ENCODE results near the gene ATP2B1.

ATP2B1 gene

GRCh38 chr12:89731614-89732013 is 23.0 kb upstream of the ATP2B1 start:
- no peak for TF ChIP-seq ZFX (IDR thresholded peaks at IDR 0.05; ENCODE audit: borderline replicate concordance)
- no peak for TF ChIP-seq CTCF (IDR thresholded peaks at IDR 0.05)
- H3K27ac ChIP-seq = no peak overlapping the region

- no peak for TF ChIP-seq CTCF (IDR thresholded peaks at IDR 0.05)
- TF ChIP-seq ZFX (IDR thresholded peaks at IDR 0.05; ENCODE audit: borderline replicate concordance) = no peak
- H3K27ac ChIP-seq = no peak overlapping the region
These were observed 22.5 kb upstream of the ATP2B1 start for GRCh38 chr12:89731089-89731488.

- TF ChIP-seq CTCF (IDR thresholded peaks at IDR 0.05) (no peak), ZFX (IDR thresholded peaks at IDR 0.05; ENCODE audit: borderline replicate concordance) (no peak)
These were observed 21.4 kb upstream of the ATP2B1 start for GRCh38 chr12:89729946-89730459.

GRCh38 chr12:89723276-89723675 is 14.6 kb upstream of the ATP2B1 start:
- H3K27ac ChIP-seq = no peak overlapping the region
- no peak for TF ChIP-seq CTCF (IDR thresholded peaks at IDR 0.05)
- TF ChIP-seq ZFX (IDR thresholded peaks at IDR 0.05; ENCODE audit: borderline replicate concordance) = no peak

More at GRCh38 chr12:89729946-89730459, 21.4 kb upstream of the ATP2B1 start:
- H3K27ac ChIP-seq = no peak overlapping the region

- no peak overlapping the region for H3K27ac ChIP-seq
- no peak for TF ChIP-seq CTCF (IDR thresholded peaks at IDR 0.05)
- TF ChIP-seq ZFX (IDR thresholded peaks at IDR 0.05; ENCODE audit: borderline replicate concordance) = no peak
These were observed 12.8 kb upstream of the ATP2B1 start for GRCh38 chr12:89721291-89721987.

GRCh38 chr12:89717759-89718523 is 9.3 kb upstream of the ATP2B1 start:
- TF ChIP-seq ZFX (IDR thresholded peaks at IDR 0.05; ENCODE audit: borderline replicate concordance) = no peak
- no peak for TF ChIP-seq CTCF (IDR thresholded peaks at IDR 0.05)
- H3K27ac ChIP-seq = no peak overlapping the region

GRCh38 chr12:89712706-89713105 is 4.1 kb upstream of the ATP2B1 start:
- H3K27ac ChIP-seq = no peak overlapping the region
- TF ChIP-seq ZFX (IDR thresholded peaks at IDR 0.05; ENCODE audit: borderline replicate concordance) (no peak), CTCF (IDR thresholded peaks at IDR 0.05) (no peak)
